HepG2 (cell line): ENCODE measurements around the gene GMNN. TPM values are rescaled to one million over a fixed set of nuclear protein-coding genes. Genes with fewer than 3 reads are reported as not detected.
"Not testable (repeated sequence)": the region's sequence is repeated elsewhere in the genome, so short reads cannot be mapped to it uniquely, and the experiment has no call there.

Experiments
- ATAC-seq: fragments of 200-7000 bp; cut with Tn5 transposase; 3 replicates; pipeline ENCODE4 v1.9.1; 2020; ENCODE audit warnings: mild to moderate bottlenecking, moderate library complexity
- BruUV-seq: library from RNA; stranded (reverse); fragments of 400-500 nt; replicated peaks from 2 replicates; lab custom pipeline; 2021; lab: Mats Ljungman, UMichigan
- CTCF ChIA-PET: fragments of 300-600 bp; formaldehyde crosslinking; extraction: SDS; loops from one replicate; lab custom pipeline; 2021; ENCODE audit warnings: low total read pairs, inconsistent platforms, low intra/inter-chr PET ratio; lab: Yijun Ruan, JAX
- POLR2A ChIA-PET: fragments of 350-600 bp; sonication (Branson Sonifier 250); formaldehyde crosslinking; loops from one replicate; lab custom pipeline; 2020; ENCODE audit warnings: antibody characterized with exemption, inconsistent platforms; lab: Yijun Ruan, JAX
- DNase-seq: peaks from one replicate; pipeline ENCODE4 v3.0.0-alpha.2; 2015; ENCODE audit warnings: low spot score
- FAIRE-seq: peaks from 3 replicates; lab custom pipeline; 2011; peaks lifted over from hg19 to GRCh38; lab: Jason Lieb, UNC
- H2AFZ ChIP-seq: one replicate; pipeline ENCODE4 v1.6.1; 2011; ENCODE audit warnings: low read length, inconsistent platforms
- H3K27ac ChIP-seq: fragments of 300-600 bp; 3 replicates; pipeline ENCODE4 v1.8.0; 2011; ENCODE audit warnings: mixed run types, mild to moderate bottlenecking, mixed read lengths, low read length, inconsistent platforms; ENCODE audit not compliant: insufficient read depth; ENCODE audit errors: extremely low read length
- H3K27me3 ChIP-seq, 2 experiments: fragments of 200-600 bp in 1 of 2; 2 replicates in 1 of 2; 3 replicates in 1 of 2; pipeline versions ENCODE4 v1.6.0 to v1.8.0; 2011; ENCODE audit warnings: low read length in 2 of 2, mild to moderate bottlenecking in 2 of 2, moderate library complexity in 2 of 2, inconsistent platforms in 1 of 2; ENCODE audit not compliant: insufficient read depth in 2 of 2, control insufficient read depth in 1 of 2
- H3K36me3 ChIP-seq, 2 experiments: fragments of 200-600 bp in 1 of 2; replicated peaks in 1 of 2; 2 replicates in 1 of 2; 3 replicates in 1 of 2; pipeline versions ENCODE4 v1.5.1 to v1.8.0; 2011; ENCODE audit warnings: low read length in 2 of 2, inconsistent platforms in 1 of 2; ENCODE audit not compliant: insufficient read depth in 2 of 2, control insufficient read depth in 1 of 2
- H3K4me1 ChIP-seq: 2 replicates; pipeline ENCODE4 v1.5.1; 2012; ENCODE audit warnings: low read length, inconsistent platforms; ENCODE audit not compliant: insufficient read depth
- H3K4me2 ChIP-seq: 2 replicates; pipeline ENCODE4 v1.6.0; 2011; ENCODE audit warnings: low read depth, low read length, inconsistent platforms
- H3K4me3 ChIP-seq, 3 experiments: fragments of 200-600 bp in 1 of 3; sonication (generic), shearing (Covaris generic) in 1 of 3; replicated peaks in 1 of 3; 2 replicates each; pipeline ENCODE4 v1.5.1; 2011 to 2016; ENCODE audit warnings: low read length in 3 of 3, inconsistent platforms in 2 of 3, low read depth in 2 of 3, mild to moderate bottlenecking in 2 of 3, control low read depth in 1 of 3, mixed read lengths in 1 of 3; ENCODE audit not compliant: insufficient read depth in 1 of 3
- H3K79me2 ChIP-seq: one replicate; pipeline ENCODE4 v1.6.1; 2011; ENCODE audit warnings: low read length, inconsistent platforms; ENCODE audit not compliant: insufficient read depth
- H3K9ac ChIP-seq: 2 replicates; pipeline ENCODE4 v1.6.0; 2011; ENCODE audit warnings: mild to moderate bottlenecking, low read depth, low read length, inconsistent platforms; ENCODE audit not compliant: insufficient read depth
- H3K9me3 ChIP-seq: 2 replicates; pipeline ENCODE4 v1.5.1; 2012; ENCODE audit warnings: mild to moderate bottlenecking, low read length
- H4K20me1 ChIP-seq: 2 replicates; pipeline ENCODE4 v1.6.0; 2011; ENCODE audit warnings: inconsistent platforms, mild to moderate bottlenecking, low read length, moderate library complexity; ENCODE audit not compliant: insufficient read depth
- FLYWCH1 ChIP-seq: sonication (generic); formaldehyde crosslinking; IDR thresholded peaks from 2 replicates; pipeline ENCODE4 v1.8.1; 2023; ENCODE audit warnings: mild to moderate bottlenecking, missing genetic modification reagents
- MTA1 ChIP-seq: sonication (generic); formaldehyde crosslinking; IDR thresholded peaks from 2 replicates; pipeline ENCODE4 v1.4.0; 2020; ENCODE audit warnings: missing genetic modification reagents, mild to moderate bottlenecking, borderline replicate concordance
- ZNF20 ChIP-seq: sonication (generic); formaldehyde crosslinking; IDR thresholded peaks from 2 replicates; pipeline ENCODE4 v1.4.0; 2020; ENCODE audit warnings: mild to moderate bottlenecking, moderate library complexity, missing genetic modification reagents
- ZNF607 ChIP-seq: sonication (generic); formaldehyde crosslinking; IDR thresholded peaks from 2 replicates; pipeline ENCODE4 v1.5.1; 2020; ENCODE audit warnings: missing genetic modification reagents, mild to moderate bottlenecking, borderline replicate concordance
- ZNF878 ChIP-seq: sonication (generic); formaldehyde crosslinking; IDR thresholded peaks from 2 replicates; pipeline ENCODE4 v1.8.1; 2023; ENCODE audit warnings: mild to moderate bottlenecking, missing genetic modification reagents, moderate library complexity
- WGBS: methylation state at CpG from one replicate; pipeline ENCODE4 v1.1.6; 2017; ENCODE audit warnings: low lambda C conversion rate; 5-methylcytosine and 5-hydroxymethylcytosine counted together
- in situ Hi-C: cut with HindIII; loops from 2 replicates; pipeline ENCODE4 v1.10.0; 2017; ENCODE audit warnings: low pct_unique_long_range_greater_than_20kb; ENCODE audit not compliant: extremely low pct_ligation_motif_present
- intact Hi-C: fragments of 100-400 bp; cut with micrococcal nuclease; formaldehyde crosslinking; loops from one replicate; pipeline ENCODE4 v1.10.0; 2022; ENCODE audit not compliant: unreplicated experiment
- polyA plus RNA-seq, 8 experiments: library from polyadenylated mRNA; depleted of rRNA in 3 of 8; stranded (reverse) in 7 of 8; unstranded in 1 of 8; fragments of >200 nt; fragmentation: Illumina TruSeq in 4 of 8; extraction: Trizol in 4 of 8; gene quantifications; 2 replicates each; pipeline versions ENCODE4 v1.2.1 to v1.2.3, GENCODE V29; 2011 to 2016; ENCODE audit warnings: low read depth in 4 of 8, missing spikeins in 1 of 8, mixed read lengths in 1 of 8; ENCODE audit not compliant: insufficient read depth in 1 of 8
- total RNA-seq, 5 experiments: library from RNA; depleted of rRNA; stranded (reverse); fragments of >200 nt; fragmentation: Illumina TruSeq; extraction: Trizol; gene quantifications; 2 replicates each; pipeline ENCODE4 v1.2.3, GENCODE V29; 2016; ENCODE audit warnings: low read depth in 1 of 5
- TF ChIP-seq, protein P1 (sequence below): sonication (generic); formaldehyde crosslinking; IDR thresholded peaks from 2 replicates; pipeline ENCODE4 v1.4.0; 2020; ENCODE audit warnings: mild to moderate bottlenecking, missing genetic modification reagents

GMNN gene
- total and polyA plus RNA-seq, 2 of the 13 experiments (the other 11 are each of a cell fraction or from before 2014, with no cell fraction given), result 61.8 to 154 TPM

DNA sequence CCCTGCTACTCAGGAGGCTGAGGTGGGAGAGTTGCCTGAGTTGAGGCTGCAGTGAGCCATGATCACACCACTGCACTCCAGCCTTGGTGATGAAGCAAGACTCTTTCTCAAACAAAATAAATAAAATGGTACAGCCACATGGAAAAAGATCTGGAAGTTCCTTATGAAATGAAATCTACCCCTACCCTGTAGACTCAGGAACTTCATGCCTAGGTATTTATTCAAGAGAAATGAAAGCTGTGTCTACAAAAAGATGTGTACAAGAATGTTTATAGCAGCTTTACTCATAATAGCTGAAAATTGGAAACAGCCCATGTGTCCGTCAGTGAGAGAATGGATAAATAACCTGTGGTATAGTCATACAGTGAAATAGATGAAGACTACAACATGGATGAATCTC is 40.6 kb upstream of the GMNN start:
- no peaks in the 10 kb centered on the region; a peak in 1 of 5 replicates for H3K36me3 ChIP-seq
- no TSS peak for BruUV-seq
- no peak for TF ChIP-seq ZNF607 (CRISPR knock-in tag)
- no peak for TF ChIP-seq ZNF878 (CRISPR knock-in tag)
- no peak for TF ChIP-seq ZNF20 (CRISPR knock-in tag)
- TF ChIP-seq FLYWCH1 (CRISPR knock-in tag), result no peak
- no peak for TF ChIP-seq MTA1 (CRISPR knock-in tag)
- H3K9ac ChIP-seq, result no peak overlapping the region
- H3K27ac ChIP-seq, result no peak overlapping the region
- H2AFZ ChIP-seq, result no peak overlapping the region
- FAIRE-seq (no peak), ATAC-seq (no peak), DNase-seq (no peak)
- H3K4me3 ChIP-seq, result no peak overlapping the region
- whole genome bisulfite sequencing, result 93% methylated on average over 1 of the region's 1 CpG
- H3K9me3 ChIP-seq, result peaks cover 29% of the 10 kb centered on the region
- no peaks in the 10 kb centered on the region for H3K79me2 ChIP-seq
- intact Hi-C loops (no loop called here), in situ Hi-C loops (no loop called here)
- ChIA-PET POLR2A (interaction anchor here (1.0 kb wide), 1 partner anchor 12 kb away, joined by 3 read pairs; no protein-coding TSS in a partner anchor), CTCF (no interaction called here)
- peaks cover 10% of the 10 kb centered on the region for H3K4me1 ChIP-seq
- no peaks in the 10 kb centered on the region for H4K20me1 ChIP-seq
- H3K27me3 ChIP-seq, result peaks cover 0 to 3% of the 10 kb centered on the region in 2 experiments; a peak in 1 of 5 replicates
- H3K4me2 ChIP-seq, result no peak overlapping the region

DNA sequence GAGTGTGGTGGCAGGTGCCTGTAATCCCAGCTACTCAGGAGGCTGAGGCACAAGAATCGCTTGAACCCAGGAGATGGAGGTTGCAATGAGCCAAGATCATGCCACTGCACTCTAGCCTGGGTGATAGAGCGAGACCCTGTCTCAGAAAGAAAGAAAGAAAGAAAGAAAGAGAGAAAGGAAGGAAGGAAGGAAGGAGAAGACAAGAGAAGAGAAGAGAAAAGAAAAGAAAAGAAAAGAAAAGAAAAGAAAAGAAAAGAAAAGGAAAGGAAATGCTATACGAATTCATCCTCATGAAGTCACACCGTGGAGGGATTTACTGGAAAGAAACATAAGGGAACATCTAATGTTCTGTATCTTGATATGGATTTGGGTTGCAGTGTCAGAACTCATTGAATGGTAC is 40.0 kb upstream of the GMNN start:
- 66% methylated on average over 4 of the region's 4 CpGs for WGBS

More for the DNA sequence above, 40.0 kb upstream of the GMNN start:
- in situ Hi-C loops, ATAC-seq, H3K36me3 ChIP-seq, intact Hi-C loops, H3K9ac ChIP-seq, H2AFZ ChIP-seq, FAIRE-seq, CTCF ChIA-PET, H4K20me1 ChIP-seq, H3K4me3 ChIP-seq, H3K27me3 ChIP-seq, DNase-seq, H3K79me2 ChIP-seq, H3K4me2 ChIP-seq, H3K27ac ChIP-seq, BruUV-seq: not testable (repeated sequence)
- H3K9me3 ChIP-seq, result peaks cover 27% of the 10 kb centered on the region
- POLR2A ChIA-PET, result interaction anchor here (1.2 kb wide), 1 partner anchor 13 kb away, joined by 5 read pairs; no protein-coding TSS in a partner anchor
- H3K4me1 ChIP-seq, result peaks cover 10% of the 10 kb centered on the region
- TF ChIP-seq, protein P1, sequence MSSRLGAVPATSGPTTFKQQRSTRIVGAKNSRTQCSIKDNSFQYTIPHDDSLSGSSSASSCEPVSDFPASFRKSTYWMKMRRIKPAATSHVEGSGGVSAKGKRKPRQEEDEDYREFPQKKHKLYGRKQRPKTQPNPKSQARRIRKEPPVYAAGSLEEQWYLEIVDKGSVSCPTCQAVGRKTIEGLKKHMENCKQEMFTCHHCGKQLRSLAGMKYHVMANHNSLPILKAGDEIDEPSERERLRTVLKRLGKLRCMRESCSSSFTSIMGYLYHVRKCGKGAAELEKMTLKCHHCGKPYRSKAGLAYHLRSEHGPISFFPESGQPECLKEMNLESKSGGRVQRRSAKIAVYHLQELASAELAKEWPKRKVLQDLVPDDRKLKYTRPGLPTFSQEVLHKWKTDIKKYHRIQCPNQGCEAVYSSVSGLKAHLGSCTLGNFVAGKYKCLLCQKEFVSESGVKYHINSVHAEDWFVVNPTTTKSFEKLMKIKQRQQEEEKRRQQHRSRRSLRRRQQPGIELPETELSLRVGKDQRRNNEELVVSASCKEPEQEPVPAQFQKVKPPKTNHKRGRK, result peak; percentile 35; the same call in 1 of the 2 replicates
